SH-SY5Y (cell line): ENCODE results near the gene TMEM260.

Experiments used
- GATA2 ChIP-seq: IDR thresholded peaks from 2 replicates; pipeline ENCODE4 v1.6.1; 2011; ENCODE audit warnings: mild to moderate bottlenecking, low read depth, low read length
- GATA3 ChIP-seq: IDR thresholded peaks from 2 replicates; pipeline ENCODE4 v1.6.1; 2011; ENCODE audit warnings: low read depth, mild to moderate bottlenecking, low read length, moderate library complexity

DNA sequence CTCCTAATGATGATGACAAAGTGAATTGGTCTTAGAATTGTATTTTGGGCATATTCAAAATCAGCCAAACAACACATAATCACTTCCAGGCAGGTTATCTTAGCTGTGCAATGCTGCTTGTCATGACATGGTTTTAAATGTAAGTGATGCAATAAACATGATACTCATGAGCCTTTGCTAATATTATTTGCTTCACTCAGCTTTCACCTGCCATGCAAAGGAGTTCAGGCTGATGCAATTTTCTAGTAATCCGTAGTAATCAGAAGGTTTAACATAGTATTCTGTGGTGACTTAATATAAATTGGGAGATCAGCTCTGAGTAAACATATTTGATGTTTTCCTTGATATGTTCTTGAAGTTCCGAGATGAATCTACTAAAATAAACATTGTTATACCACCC is 29.1 kb downstream of the TMEM260 start:
- no peak for TF ChIP-seq GATA2
- no peak for TF ChIP-seq GATA3
